ENCODE results near the gene SMO.

Gene SMO

GRCh38 chr7:129188372-129188891 lies at the start of gene SMO:
SMO (plus strand) TSS chr7:129188633; CDS start chr7:129189152, 519 bp downstream.
- no peak for DNase-seq

DNA sequence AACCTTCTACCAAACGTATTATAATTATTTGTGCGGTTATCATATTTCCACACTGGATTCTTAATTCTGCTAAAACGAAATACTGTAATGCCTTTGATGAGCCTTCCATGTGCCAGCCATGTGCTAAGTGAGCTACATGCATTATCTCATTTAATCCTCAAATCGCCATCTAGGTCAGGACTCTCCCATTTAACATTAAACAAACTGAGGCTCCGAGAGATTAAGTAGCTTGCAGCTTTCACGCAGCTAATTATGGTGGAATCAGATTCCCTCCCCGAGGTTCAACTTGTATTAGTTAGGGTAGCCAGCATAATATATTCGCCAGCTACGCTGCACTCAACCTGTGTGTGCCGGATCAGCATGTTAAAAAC lies 44.7 kb upstream of the SMO start:
- no peak for DNase-seq

- peak; percentile 58 for DNase-seq
Observed at GRCh38 chr7:129144095-129144833, 44.2 kb upstream of the SMO start, which contains the start of gene TSPAN33. TSPAN33 (plus strand) TSS chr7:129144707; CDS start chr7:129144981, 274 bp downstream.

GRCh38 chr7:129144834-129145668 lies 43.4 kb upstream of the SMO start:
- DNase-seq = no peak

- no peak for DNase-seq
Observed at GRCh38 chr7:129146237-129146979, 42.0 kb upstream of the SMO start.

DNA sequence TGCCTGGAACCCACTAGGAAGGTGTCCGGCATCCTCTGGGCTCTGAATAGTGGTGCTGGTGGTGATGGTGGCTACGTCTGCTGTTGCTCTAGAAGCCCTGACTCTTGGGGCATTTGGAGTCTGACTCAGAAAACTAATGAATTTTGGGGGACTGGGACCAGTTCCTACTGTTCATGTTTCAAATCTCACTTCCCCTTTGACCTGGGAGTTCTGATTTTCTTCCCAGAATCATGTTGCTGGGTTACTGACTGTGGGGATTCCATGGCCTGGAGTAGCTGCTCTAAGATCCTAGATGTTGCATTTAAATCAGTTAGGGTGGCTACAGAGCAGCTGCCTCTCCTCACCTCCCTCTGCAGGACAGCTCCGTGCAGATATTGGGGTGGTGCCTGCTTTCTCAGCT lies 40.7 kb upstream of the SMO start:
- DNase-seq = no peak

DNA sequence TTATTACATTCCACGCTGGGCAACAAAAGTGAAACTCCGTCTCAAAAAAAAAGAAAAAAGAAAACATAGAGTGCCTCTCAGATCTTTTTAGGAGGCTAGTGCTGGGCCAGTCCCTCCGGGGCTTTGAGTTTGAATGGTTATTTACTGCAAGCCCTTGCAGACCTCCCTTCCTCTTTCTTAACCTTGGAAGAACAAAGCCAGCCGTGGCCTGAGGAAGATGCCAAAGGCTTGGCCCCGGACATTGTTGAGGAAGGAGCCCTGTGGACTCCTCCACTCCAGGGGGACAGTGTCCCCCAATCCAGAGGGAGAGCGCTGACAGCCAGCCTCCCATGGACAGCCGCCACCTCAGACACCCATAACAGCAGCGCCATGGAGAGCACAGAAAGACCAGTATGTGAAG lies 38.9 kb upstream of the SMO start:
- DNase-seq = no peak

DNA sequence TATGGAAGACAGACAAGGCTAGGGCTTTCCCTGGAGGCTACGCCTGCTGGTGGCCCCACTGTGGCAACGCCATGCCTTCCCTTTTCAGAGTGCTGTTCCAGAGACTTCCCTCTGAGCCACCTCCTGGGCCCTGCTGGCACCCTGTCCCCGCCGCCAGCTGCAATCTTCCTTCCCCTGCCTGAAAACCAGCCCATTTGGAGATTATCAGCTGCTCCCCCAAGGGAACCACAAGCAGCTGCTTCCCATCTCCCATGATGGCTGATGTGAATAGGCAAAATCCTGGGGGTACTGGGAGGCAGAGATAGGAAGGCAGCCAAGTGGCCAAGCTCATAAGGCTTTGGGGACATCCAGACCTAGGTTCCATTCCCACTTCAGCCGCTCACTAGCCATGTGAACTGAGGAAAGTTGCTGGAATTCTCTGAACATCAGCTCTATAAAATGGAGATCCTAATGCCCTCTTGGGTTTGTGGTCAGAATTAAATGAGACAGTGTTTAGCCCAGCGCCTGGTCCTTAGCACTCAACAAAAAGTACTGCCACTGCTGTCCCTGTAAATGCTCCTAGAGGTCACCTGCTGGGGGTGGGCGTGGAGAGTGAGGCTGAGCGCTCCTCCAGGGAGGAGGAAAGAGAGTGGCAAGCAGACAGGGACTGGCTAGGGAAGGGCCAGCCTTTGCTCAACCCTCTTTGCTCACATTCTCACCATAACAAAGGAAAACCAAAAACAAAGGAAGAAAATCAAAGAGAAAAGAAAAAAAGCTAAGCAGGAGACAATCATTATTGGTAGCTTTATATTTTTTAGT lies 38.0 kb upstream of the SMO start:
- DNase-seq = no peak

- DNase-seq = no peak
Observed at GRCh38 chr7:129157651-129158050, 30.8 kb upstream of the SMO start.

DNA sequence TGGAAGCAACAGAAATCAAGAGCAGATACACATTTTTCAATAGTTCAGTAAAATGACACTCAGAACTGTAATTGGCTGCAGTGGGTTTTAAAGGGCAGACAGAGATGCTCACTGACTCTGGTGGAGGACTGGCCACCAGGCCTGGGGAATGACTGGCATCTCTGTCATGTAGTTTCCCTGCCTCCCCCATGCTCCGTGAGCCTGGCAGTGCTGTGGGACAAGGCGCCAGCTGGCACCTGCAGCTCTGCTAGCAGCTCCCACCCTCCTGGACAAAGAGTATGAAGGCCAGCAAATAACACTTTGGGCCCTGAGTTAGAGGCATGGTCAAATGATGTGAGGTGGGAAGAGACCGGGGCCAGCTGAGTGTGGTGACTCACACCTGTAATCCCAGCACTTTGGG lies 28.9 kb upstream of the SMO start:
- DNase-seq = no peak

DNA sequence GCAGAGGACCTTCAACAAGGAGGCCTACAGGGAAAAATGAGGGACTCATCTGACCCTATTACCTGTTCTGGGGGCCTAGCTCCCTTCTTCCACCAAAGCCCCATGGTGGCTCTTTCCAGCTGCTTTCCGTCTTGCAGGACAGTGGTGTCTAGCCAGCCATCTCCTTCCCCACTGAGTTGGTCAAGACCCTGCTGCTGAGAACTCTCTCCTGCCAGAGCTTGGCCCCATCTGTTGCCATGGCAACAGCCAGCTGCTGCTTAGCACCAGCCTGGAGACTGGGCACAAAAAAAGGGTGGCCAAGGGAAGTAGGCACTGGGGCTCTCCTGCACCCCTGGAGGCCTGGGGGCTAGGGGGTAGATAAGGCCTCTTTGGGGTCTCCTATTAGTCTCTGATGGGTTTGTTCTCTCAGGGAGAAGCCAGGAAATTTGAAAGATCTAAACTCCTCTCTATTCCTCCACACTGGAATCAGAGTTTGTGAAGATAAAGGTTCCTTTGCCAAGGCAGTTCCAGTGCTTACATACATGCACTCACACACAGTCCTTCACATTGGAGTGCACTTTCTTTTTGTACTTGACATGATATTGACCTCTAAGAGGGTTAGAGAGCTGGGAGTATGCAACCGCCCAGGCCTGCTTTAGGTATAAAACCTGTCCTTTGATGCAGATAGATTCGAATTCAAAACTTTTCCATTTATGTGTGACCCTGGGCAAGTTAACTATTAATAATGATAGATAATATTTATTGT lies 28.1 kb upstream of the SMO start:
- no peak for DNase-seq

GRCh38 chr7:129161524-129162225 lies 26.8 kb upstream of the SMO start:
- DNase-seq = no peak

DNA sequence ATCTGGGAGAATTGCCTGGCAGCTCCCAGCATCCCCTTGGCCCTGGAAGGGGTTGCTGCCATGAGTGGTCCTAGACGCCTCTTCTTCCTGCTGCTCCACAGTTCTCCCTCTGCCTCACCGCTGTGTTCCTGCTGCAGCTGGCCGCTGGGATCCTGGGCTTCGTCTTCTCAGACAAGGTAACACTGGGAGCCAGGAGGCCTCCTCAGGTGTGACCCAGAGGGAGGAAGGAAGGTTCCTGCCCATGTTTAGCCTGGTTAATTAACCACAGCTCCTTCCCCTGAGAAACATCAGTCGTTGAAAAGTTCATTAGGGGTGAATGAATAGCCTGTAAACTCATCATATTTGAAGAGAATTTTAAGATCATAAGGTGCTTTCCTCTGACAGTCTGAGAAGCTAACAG lies 25.7 kb upstream of the SMO start:
- no peak for DNase-seq

DNA sequence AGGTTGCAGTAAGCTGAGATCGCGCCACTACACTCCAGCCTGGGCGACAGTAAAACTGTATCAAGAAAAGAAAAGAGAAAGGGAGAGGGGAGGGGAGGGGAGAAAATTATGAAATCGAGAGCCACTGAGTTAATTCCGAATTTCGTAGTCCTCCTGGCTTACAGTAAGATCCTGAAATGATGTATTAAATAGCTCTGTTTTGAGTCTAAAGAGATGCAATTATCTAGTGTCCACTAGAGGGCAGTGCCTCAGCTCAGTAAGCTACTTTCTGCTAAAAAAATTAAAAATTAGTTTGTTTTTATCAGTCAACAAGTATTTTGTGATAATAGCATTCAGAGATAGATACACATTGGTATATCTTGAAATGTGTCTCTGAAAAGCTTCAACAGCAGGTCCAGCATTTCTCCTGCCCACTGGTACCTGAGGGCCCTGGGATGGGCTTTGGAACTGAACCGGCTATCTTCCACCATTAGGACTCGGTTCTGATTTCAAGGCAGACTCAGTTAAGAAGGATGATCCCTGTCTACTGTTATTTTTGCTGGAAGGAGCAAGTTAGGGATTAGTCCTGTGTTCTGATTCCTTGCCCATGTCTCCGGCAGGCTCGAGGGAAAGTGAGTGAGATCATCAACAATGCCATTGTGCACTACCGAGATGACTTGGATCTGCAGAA lies 24.4 kb upstream of the SMO start:
- no peak for DNase-seq

DNA sequence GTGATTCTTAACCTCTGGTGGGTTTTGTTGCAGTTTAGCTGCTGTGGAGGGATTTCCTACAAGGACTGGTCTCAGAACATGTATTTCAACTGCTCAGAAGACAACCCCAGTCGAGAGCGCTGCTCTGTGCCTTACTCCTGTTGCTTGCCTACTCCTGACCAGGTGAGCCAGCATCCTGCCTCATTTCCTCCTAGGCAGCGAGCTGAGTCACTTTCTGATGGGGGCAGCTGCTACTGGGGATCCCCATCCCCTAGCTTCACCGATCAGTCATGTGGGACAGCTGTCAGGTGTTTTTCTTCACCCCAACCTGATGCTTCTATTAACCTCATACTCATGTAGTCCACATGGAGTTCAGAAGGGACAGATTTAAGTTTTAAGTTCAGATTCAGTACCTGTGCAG lies 21.7 kb upstream of the SMO start:
- DNase-seq = no peak

- no peak for DNase-seq
Observed at GRCh38 chr7:129167817-129168216, 20.6 kb upstream of the SMO start.

GRCh38 chr7:129168231-129169021 lies 20.0 kb upstream of the SMO start:
- no peak for DNase-seq

DNA sequence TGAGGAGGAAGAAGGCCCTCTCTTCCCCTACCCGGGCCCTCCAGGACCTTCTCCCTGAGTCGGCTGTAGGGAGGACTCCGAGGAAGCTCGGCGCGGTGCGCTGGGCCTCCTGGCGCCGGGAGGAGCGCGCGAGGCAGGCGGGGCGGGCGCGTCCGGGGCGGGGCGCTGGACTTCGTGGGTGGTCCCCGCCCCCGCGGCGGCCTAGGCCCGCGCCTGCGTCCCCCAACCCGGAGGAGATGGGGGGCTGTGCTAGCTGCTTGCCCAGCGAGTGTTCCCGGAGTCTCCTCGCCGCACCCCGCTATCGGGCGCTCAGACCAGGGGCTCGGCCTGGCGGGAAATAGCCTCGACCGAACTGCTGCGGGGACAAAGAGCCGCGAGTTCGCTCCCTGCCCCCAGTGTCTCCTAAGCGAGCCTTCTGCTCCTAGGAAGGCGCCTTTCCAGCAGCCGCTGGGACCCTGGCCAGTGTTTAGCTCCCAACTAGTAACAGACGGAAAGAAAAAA lies 19.2 kb upstream of the SMO start:
- DNase-seq = no peak

DNA sequence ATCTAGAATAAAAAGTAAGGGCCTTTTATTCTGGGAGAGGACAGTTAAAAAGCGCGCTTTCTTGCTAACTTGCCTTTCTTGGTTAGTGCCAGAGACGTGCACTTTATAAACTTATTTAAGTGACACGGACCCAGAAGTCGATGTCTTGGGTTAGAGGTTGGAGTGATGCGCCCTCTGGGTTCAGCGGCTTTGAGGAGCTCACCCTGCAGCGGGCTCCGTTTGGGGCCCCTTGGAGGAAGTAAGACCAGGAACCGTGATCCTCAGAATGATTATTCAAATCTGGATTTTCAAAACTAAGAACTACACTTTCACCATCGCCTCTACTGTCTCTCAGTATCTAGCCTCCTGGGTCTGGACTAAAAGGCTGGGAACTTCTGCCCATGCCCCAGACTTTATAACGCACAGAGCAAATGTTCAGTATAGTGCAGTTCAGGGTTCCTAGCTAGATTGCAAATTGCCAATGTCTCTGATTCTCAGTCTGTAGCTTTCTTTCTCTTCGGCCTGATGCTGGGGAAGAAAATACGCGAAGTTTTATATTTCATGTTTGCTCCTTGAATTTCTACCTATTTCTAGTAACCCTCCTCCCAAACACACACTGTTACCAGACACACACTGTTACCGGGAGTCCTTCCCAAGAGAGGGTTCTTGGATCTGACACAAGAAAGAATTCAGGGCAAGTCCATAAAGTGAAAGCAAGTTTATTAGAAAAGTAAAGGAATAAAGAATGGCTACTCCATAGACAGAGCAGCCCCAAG lies 18.6 kb upstream of the SMO start:
- no peak for DNase-seq

Measured in stimulated activated naive CD4-positive, alpha-beta T cell treated with Interleukin-2 at 50 U/mL for 16 hours (primary cell).